ENCODE data around the gene KRT8. TPM values are rescaled to one million over a fixed set of nuclear protein-coding genes. Genes with fewer than 3 reads are reported as not detected.

Gene KRT8
- total and polyA plus RNA-seq, 2 donors (not counting 1 experiment from before 2014, with no cell fraction given): 0.24 to 0.94 TPM

- Histone ChIP-seq H3K27ac (ENCODE audit: low read length in 2 of 2) (no peak overlapping the region), H2AFZ (ENCODE audit: insufficient read depth, low read depth, low read length, poor library complexity, severe bottlenecking) (no peak overlapping the region)
Observed at GRCh38 chr12:52924764-52925716, 20.2 kb upstream of the KRT8 start.

More at GRCh38 chr12:52924764-52925716, 20.2 kb upstream of the KRT8 start:
- ATAC-seq (ENCODE audit: low read depth): no peak
- Histone ChIP-seq H3K4me1 (ENCODE audit: control insufficient read depth in 2 of 2, insufficient read depth in 2 of 2, low read length in 2 of 2) (no peaks in the 10 kb centered on the region), H3K4me2 (replicated peaks; ENCODE audit: low read depth, low read length, poor library complexity, severe bottlenecking) (no peak overlapping the region), H3K27me3 (replicated peaks in 1 of 4; ENCODE audit: control extremely low read depth in 1 of 4, control insufficient read depth in 3 of 4, insufficient read depth in 4 of 4, low read length in 3 of 4) (peaks cover 0 to 2% (median under 1%) of the 10 kb centered on the region in 4 experiments), H3K9me3 (ENCODE audit: control extremely low read depth in 1 of 3, control insufficient read depth in 2 of 3, insufficient read depth in 1 of 3, low read length in 2 of 3) (no peaks in the 10 kb centered on the region), H3K79me2 (ENCODE audit: control insufficient read depth, insufficient read depth, low read length) (no peaks in the 10 kb centered on the region), H3K9ac (ENCODE audit: low read length) (no peak overlapping the region), H3K4me3 (ENCODE audit: control extremely low read depth in 1 of 5, extremely low read depth in 1 of 5, insufficient read depth in 1 of 5, low read depth in 2 of 5, low read length in 4 of 5) (no peak overlapping the region), H4K20me1 (ENCODE audit: control insufficient read depth, insufficient read depth, low read length, poor library complexity, severe bottlenecking) (no peaks in the 10 kb centered on the region), H3K36me3 (replicated peaks in 1 of 2; ENCODE audit: control extremely low read depth in 1 of 2, control insufficient read depth in 1 of 2, extremely low read depth in 1 of 2, insufficient read depth in 2 of 2, low read length in 1 of 2) (no peaks in the 10 kb centered on the region)
- WGBS (ENCODE audit: insufficient coverage): 69% methylated on average over 7 of the region's 11 CpGs
- no peak overlapping the region for H3K4me3 Mint-ChIP-seq
- ChIA-PET POLR2A (no interaction called here), CTCF (interaction anchor here (0.8 kb wide), 1 partner anchor 44 kb away, joined by 3 read pairs; no protein-coding TSS in a partner anchor)
- H3K27me3 Mint-ChIP-seq: peaks cover 25% of the 10 kb centered on the region
- TF ChIP-seq CTCF (IDR thresholded peaks at IDR 0.05) (no peak), EZH2 (IDR thresholded peaks at IDR 0.05; ENCODE audit: borderline replicate concordance, insufficient read depth, low read depth, low read length, poor library complexity, severe bottlenecking) (no peak)
- H3K27ac Mint-ChIP-seq: no peak overlapping the region
- no peak for DNase-seq
- intact Hi-C loops (cut with micrococcal nuclease): no loop called here
- no peaks in the 10 kb centered on the region for H3K9me3 Mint-ChIP-seq (ENCODE audit: insufficient read depth)
- no peaks in the 10 kb centered on the region for H3K4me1 Mint-ChIP-seq
